Astrocyte (in vitro differentiated cells and primary cell): Measurements from ENCODE around the gene CDC34. TPM values are rescaled to one million over a fixed set of nuclear protein-coding genes. Genes with fewer than 3 reads are reported as not detected.

Experiments used
- DNase-seq: peaks from one replicate; pipeline ENCODE4 v3.0.0-alpha.2; 2010; ENCODE audit warnings: low read depth
- FAIRE-seq: peaks from 2 replicates; lab custom pipeline; 2011; peaks lifted over from hg19 to GRCh38; lab: Jason Lieb, UNC
- H2AFZ ChIP-seq: 2 replicates; pipeline ENCODE4 v1.6.0; 2012; ENCODE audit warnings: low read depth, low read length, inconsistent platforms
- H3K27ac ChIP-seq: 2 replicates; pipeline ENCODE4 v1.5.1; 2011; ENCODE audit warnings: low read depth, low read length, inconsistent platforms
- H3K27me3 ChIP-seq: 2 replicates; pipeline ENCODE4 v1.6.0; 2011; ENCODE audit warnings: low read length, inconsistent platforms; ENCODE audit not compliant: insufficient read depth
- H3K36me3 ChIP-seq: 2 replicates; pipeline ENCODE4 v1.5.1; 2011; ENCODE audit warnings: low read length, inconsistent platforms; ENCODE audit not compliant: insufficient read depth
- H3K4me1 ChIP-seq: 2 replicates; pipeline ENCODE4 v1.5.1; 2011; ENCODE audit warnings: low read length, inconsistent platforms; ENCODE audit not compliant: insufficient read depth
- H3K4me2 ChIP-seq: 2 replicates; pipeline ENCODE4 v1.6.0; 2012; ENCODE audit warnings: low read length, inconsistent platforms
- H3K4me3 ChIP-seq: 2 replicates; pipeline ENCODE4 v1.5.1; 2011; ENCODE audit warnings: low read depth, mild to moderate bottlenecking, low read length, inconsistent platforms; ENCODE audit not compliant: insufficient read depth
- H3K79me2 ChIP-seq: 2 replicates; pipeline ENCODE4 v1.6.0; 2012; ENCODE audit warnings: mild to moderate bottlenecking, low read length, inconsistent platforms; ENCODE audit not compliant: insufficient read depth
- H3K9ac ChIP-seq: 2 replicates; pipeline ENCODE4 v1.6.0; 2012; ENCODE audit warnings: mild to moderate bottlenecking, low read length, inconsistent platforms
- H3K9me3 ChIP-seq: 2 replicates; pipeline ENCODE4 v1.5.1; 2012; ENCODE audit warnings: low read depth, mild to moderate bottlenecking, low read length, inconsistent platforms; ENCODE audit not compliant: insufficient read depth
- H4K20me1 ChIP-seq: 2 replicates; pipeline ENCODE4 v1.6.0; 2012; ENCODE audit warnings: low read length, inconsistent platforms; ENCODE audit not compliant: insufficient read depth
- H3K27ac Mint-ChIP-seq: one replicate; pipeline ENCODE4 v1.8.0; 2021; ENCODE audit warnings: mild to moderate bottlenecking, mixed read lengths; ENCODE audit not compliant: unreplicated experiment
- H3K27me3 Mint-ChIP-seq: one replicate; pipeline ENCODE4 v1.8.0; 2021; ENCODE audit warnings: low read depth, mixed read lengths; ENCODE audit not compliant: unreplicated experiment
- H3K36me3 Mint-ChIP-seq: one replicate; pipeline ENCODE4 v1.8.0; 2021; ENCODE audit warnings: low read depth, mixed read lengths; ENCODE audit not compliant: unreplicated experiment
- H3K4me1 Mint-ChIP-seq: one replicate; pipeline ENCODE4 v1.8.0; 2021; ENCODE audit warnings: low read depth, mixed read lengths; ENCODE audit not compliant: unreplicated experiment
- H3K4me3 Mint-ChIP-seq: one replicate; pipeline ENCODE4 v1.8.0; 2021; ENCODE audit warnings: mild to moderate bottlenecking, moderate library complexity, mixed read lengths; ENCODE audit not compliant: unreplicated experiment
- H3K9me3 Mint-ChIP-seq: one replicate; pipeline ENCODE4 v1.8.0; 2021; ENCODE audit warnings: mild to moderate bottlenecking, mixed read lengths; ENCODE audit not compliant: unreplicated experiment
- CTCF ChIP-seq: IDR thresholded peaks from 2 replicates; pipeline ENCODE4 v1.5.1; 2011; ENCODE audit warnings: low read depth, mild to moderate bottlenecking, inconsistent platforms, low read length, moderate library complexity; ENCODE audit not compliant: insufficient read depth
- EZH2 ChIP-seq: IDR thresholded peaks from 2 replicates; pipeline ENCODE4 v1.6.1; 2012; ENCODE audit warnings: mild to moderate bottlenecking, low read length, inconsistent platforms; ENCODE audit not compliant: insufficient read depth
- total RNA-seq: library from RNA; stranded (reverse); gene quantifications from 2 replicates; pipeline ENCODE4 v1.2.1, GENCODE V29; 2021

CDC34 gene
- total RNA-seq, 1 donor from 2014 or later, result 190 TPM

- Histone ChIP-seq H3K4me3 (peak overlapping the region; percentile 72), H2AFZ (peak overlapping the region; percentile 35), H3K36me3 (no peaks in the 10 kb centered on the region), H3K9me3 (no peaks in the 10 kb centered on the region), H3K4me1 (peaks cover 24% of the 10 kb centered on the region), H4K20me1 (peaks cover 4% of the 10 kb centered on the region), H3K79me2 (peaks cover 15% of the 10 kb centered on the region), H3K27ac (no peak overlapping the region), H3K4me2 (peak overlapping the region; percentile 99), H3K27me3 (no peaks in the 10 kb centered on the region), H3K9ac (peak overlapping the region; percentile 88)
- H3K9me3 Mint-ChIP-seq, result no peaks in the 10 kb centered on the region
- H3K27me3 Mint-ChIP-seq, result no peaks in the 10 kb centered on the region
- peaks cover 16% of the 10 kb centered on the region for H3K36me3 Mint-ChIP-seq
- TF ChIP-seq CTCF (no peak), EZH2 (no peak)
- H3K27ac Mint-ChIP-seq, result peak overlapping the region; percentile 66
- peaks cover 11% of the 10 kb centered on the region for H3K4me1 Mint-ChIP-seq
- DNase-seq (no peak), FAIRE-seq (no peak)
- H3K4me3 Mint-ChIP-seq, result peak overlapping the region; percentile 94
Observed at GRCh38 chr19:508204-509150, 23.1 kb upstream of the CDC34 start.

GRCh38 chr19:510606-511100, 20.9 kb upstream of the CDC34 start:
- Histone ChIP-seq H3K27me3 (no peaks in the 10 kb centered on the region), H3K4me3 (peak overlapping the region; percentile 24), H3K27ac (peak overlapping the region; percentile 62), H2AFZ (peak overlapping the region; percentile 59), H3K9me3 (no peaks in the 10 kb centered on the region), H3K79me2 (peaks cover 15% of the 10 kb centered on the region), H3K4me1 (peaks cover 24% of the 10 kb centered on the region), H3K4me2 (peak overlapping the region; percentile 81), H3K9ac (peak overlapping the region; percentile 71), H3K36me3 (no peaks in the 10 kb centered on the region), H4K20me1 (peaks cover 19% of the 10 kb centered on the region)
- Mint-ChIP-seq H3K27ac (peak overlapping the region; percentile 96), H3K27me3 (no peaks in the 10 kb centered on the region), H3K4me3 (peak overlapping the region; percentile 68), H3K36me3 (peaks cover 19% of the 10 kb centered on the region), H3K9me3 (no peaks in the 10 kb centered on the region), H3K4me1 (peaks cover 11% of the 10 kb centered on the region)
- TF ChIP-seq CTCF (peak; percentile 87), EZH2 (no peak)
- DNase-seq, result peak; percentile 58
- FAIRE-seq, result no peak
